NCI-H510A treated with DMSO at 0.1 percent for 48 hours (cell line): ENCODE results near the gene ANKRD11.
"Not testable (repeated sequence)": the region's sequence is repeated elsewhere in the genome, so short reads cannot be mapped to it uniquely, and the experiment has no call there.

ENCODE experiments used
- DNase-seq: peaks from one replicate; lab custom pipeline; 2025; lab: John Stamatoyannopoulos, UW

Gene ANKRD11

DNA sequence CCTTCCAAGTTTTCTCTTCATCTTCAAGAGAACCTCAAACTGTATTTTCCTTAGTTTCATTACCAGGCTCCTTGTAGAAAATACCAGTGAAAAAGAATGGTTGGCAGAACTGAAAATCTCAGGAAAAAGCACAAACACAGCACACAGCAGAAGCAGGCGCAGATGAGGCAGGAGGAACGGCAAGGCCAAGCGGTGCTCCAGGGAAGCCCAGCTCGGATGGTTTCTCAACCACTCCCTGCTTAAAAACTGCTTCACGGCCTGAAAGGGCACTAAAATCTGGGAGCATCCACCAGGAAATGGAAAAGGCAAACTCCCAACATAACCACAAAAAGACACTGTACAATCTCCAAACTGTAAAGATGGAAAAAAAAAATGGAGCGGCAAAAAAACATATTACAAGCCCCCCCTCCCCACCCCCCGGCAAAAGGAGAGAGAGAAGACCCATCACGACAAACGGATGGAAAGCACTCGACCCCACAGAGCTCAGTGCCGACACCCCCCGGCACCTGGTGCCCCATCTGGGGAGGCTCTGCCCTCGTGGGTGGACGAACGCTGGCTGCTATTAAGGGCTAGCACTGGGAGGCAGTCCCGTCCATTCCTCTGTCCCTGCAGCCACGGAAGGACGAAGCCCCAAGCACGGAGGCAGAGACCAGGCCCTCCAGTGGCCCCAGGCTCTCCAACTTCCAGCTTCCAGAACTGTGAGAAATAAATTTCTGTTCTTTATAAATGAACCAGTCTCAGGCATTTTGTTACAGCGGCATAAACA lies 145.3 kb downstream of the ANKRD11 start:
- no peak for DNase-seq

- no peak for DNase-seq
Observed at GRCh38 chr16:89344458-89344834, 145.9 kb downstream of the ANKRD11 start.

- no peak for DNase-seq
Observed at GRCh38 chr16:89343501-89344457, 146.6 kb downstream of the ANKRD11 start.

DNA sequence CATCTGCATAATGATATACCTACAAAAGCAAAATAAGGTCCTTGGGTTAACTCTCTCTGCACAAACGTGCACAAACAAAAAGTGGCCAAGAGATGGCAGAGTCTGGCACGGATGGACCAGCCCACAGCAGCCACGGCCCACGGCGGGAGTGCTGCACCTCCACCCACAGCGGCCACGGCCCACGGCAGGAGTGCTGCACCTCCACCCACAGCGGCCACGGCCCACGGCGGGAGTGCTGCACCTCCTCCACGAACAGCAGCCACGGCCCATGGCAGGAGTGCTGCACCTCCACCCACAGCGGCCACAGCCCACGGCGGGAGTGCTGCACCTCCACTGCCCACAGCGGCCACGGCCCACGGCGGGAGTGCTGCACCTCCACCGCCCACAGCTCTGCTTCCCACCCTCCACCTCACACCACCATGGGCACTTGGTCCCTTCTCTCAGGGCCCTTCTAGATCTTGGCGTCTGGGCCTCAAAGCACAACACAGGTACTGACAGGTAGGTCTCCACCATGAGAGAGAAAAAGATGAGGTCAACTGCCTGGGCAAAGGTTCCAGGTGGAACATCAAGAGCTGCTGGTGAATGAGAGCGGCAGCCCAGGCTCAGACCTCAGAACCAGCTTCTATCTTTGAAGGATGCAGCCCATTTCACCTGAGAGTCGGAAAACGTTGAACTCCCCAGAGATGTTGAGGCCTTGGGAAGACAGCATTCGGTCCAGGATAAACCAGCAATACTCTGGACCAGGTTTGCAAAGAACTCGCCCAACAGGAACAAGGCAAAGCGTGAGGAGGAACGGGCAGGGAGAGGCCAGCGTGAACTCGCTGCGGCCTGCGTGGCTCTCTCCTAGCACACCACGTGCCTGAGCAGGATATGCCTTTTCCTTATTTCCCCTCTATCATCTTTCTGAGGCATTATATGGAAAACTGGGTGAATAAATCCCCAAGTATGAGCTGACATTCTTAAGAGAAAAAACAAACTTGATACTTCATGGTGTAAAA lies 148.4 kb downstream of the ANKRD11 start:
- DNase-seq: no peak

GRCh38 chr16:89341279-89341678 lies 149.1 kb downstream of the ANKRD11 start:
- no peak for DNase-seq

- no peak for DNase-seq
Observed at GRCh38 chr16:89338863-89339262, 151.5 kb downstream of the ANKRD11 start.

DNA sequence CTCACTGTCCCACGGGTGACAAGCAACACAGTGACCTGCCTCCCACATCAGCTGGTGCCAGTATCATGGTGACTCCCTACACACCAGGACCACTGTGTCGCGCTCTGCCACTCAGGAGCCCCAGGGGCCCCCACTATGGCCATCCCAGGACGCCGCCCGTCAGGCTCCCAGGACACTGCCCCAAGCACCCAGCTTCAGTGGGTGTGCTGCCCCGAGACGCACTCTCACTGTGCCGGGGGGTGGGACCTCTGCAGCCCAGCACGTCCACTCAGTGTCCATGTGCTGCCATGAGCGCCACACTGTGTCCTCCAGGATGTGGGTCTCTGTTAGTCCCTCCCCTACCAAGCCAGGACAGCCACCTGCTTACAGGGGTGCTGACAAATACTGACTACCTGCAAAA lies 152.4 kb downstream of the ANKRD11 start:
- DNase-seq: no peak

DNA sequence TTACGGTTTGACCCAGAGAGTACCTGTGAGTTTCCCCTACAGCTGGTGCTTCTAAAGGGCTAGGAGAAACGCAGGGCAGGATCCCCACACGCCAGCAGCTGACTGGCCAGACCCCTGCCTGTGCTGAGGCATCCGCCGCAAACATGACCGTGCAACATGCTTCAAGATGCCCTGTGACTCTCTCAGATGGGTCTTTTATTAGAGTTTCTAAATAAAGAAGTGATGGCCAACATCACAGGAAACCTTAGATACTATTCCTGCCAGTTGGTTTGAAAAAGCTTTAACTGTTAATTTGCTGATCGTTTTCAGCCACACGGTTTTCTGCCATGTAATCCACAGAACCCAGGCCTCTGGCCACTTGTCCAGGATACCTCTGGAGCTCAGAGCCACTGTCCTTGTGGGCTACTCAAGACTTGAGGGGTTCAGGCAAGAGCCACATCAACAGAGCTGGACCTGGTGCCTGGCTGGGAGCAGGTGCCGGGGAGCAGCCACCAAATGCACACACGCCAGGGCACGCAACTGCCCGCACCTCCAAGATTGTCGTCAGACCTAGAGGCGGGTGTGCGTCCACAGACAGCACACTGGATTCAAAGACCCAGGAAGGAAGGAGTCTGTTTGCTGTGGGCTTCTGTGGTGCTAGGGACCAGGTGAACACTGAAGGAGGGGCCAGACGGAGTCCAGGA lies 154.4 kb downstream of the ANKRD11 start:
- no peak for DNase-seq

- DNase-seq: no peak
Observed at GRCh38 chr16:89334988-89335802, 155.2 kb downstream of the ANKRD11 start.

DNA sequence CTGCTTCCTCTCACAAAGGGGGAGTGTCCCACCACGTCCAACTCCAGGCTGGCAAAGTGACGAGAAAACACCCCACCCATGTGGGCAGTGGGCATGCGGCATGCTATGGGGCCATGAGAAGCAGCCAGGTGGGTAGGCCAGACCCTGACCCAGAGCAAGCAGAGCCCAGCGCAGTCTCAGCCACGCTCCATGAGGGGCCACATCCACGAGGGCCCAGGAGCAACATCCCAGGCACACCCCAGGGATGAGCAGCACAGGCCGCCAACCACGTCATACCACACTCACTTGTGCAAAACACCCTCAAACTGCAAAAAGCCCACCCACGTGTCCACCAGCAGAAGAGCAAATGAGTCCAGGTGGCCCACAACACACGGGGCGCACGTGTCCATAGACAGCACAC lies 155.9 kb downstream of the ANKRD11 start:
- DNase-seq: no peak

DNA sequence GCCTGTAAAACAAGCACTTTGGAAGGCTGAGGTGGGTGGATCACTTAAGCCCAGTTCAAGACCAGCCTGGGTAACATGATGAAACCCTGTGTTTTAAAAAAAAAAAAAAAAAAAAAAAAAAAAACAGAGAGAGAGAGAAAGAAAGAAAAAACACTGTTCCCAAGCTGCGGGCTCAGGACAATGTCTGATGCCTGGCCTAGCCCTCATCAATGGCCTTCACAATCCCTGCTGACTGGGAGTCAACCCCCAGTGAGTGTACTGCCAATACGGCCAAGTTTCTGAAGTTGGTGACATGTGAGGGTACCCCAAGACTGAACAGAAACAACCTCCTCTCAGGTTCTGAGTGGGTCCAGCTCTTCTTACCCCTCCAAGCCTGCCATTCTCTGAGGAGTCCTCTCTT lies 156.3 kb downstream of the ANKRD11 start:
- DNase-seq: no peak

DNA sequence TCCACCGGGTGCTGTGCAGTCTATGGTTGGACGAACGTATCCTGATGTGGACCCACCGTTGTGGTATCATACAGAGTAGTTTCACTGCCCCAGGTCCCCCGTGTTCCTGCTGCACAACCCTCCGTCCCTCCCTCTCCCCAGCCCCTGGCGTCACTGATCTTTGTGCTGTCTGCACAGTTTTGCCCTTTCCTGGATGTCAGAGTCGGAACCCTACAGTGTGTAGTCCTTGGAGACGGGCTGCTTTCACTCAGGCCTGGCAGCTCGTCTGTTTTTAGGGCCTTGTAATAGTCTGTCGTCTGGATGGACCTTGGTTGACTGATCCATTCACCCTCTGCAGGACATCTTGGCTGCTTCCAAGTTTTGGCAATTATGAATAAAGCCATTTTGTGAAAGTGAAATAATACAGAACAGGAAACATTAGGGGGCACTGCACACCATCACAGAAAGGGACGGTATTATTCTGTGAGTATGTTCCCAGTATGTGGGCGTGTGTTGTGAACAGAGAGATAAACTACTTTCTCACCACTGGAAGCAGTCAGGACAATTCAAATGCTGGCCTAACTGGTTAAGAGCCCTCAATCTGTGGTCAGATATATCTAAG lies 156.9 kb downstream of the ANKRD11 start:
- DNase-seq: not testable (repeated sequence)

DNA sequence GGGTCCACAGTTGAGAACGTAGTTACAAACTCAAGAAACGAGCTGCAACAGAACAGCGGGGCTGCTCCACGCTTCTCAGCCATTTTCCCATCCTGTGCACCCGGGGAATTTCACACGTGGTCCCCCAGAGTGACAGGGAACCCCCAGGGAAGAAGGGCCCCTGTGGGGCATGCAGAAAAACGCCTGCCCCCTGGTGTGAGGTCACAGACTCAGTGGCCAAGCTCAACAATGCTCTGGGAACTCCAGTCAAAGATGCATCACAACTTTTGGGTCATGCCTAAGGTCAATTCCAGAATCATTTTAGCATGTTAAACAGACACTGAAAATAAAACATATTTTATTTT lies 157.5 kb downstream of the ANKRD11 start:
- DNase-seq: no peak

GRCh38 chr16:89332243-89332901 lies 158.0 kb downstream of the ANKRD11 start:
- DNase-seq: no peak

DNA sequence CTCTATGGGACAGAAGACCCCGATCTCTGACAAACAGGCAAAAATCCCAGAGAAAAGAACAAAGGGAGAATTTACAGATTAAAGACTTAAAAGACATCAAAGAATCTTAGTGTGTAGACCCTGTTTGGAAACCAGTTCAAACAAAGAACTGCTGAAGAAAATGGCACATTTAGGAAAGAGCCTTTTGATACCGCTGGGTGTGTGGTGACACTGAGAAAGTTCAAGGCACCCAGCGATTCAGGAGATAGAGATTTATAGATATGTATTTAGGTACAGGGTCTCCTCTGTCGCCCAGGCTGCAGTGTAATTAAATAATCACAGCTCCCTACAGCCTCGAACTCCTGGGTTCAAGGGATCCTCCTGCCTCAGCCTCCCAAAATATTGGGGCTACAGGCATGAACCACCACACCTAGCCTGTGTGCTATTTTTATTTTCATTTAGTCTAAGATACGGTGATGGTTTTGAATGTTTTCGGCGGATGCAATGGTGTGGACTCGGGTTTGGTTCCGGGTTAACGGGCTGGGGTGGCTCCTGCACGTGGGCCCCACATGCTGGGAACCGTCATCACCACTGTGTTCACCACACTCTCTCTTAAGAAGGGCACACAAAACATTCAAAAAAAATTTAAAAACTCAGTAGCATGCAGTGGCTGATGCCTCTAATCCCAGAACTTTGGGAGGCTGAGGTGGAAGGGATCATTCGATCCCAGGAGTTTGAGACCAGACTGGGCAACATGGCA lies 158.8 kb downstream of the ANKRD11 start:
- DNase-seq: no peak

DNA sequence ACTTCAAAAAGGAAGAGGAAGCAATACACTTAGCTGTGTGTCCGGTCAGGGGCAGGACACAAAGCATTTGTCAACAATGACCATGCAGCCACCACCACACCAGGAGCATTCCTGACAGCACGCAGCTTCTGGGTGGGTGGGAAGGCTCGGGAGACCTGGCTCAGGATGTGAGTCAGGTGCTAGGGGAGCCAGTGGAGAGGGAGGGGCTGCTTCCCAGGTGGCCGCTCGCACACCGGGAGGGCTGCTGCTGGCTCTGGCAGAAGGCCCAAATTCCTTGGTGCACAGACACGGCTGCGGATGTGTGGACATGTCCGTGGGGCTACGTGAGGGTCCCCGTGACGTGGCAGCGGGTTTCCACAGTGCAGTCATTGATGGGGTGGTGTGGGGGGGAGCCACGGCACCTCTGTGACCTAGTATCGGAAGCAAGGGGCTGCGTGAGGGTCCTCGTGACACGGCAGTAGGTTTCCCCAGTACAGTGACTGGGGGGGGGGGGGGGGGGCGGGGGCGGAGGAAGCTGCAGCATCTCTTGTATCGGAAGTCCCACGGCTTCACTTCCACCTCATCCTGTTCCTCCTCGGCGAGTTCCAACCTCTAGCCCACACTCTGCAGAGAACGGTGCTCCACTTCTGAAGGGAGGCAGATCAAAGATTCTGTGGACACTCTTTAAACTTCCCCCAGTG lies 160.0 kb downstream of the ANKRD11 start:
- peak; percentile 10 for DNase-seq

GRCh38 chr16:89329830-89330176 lies 160.6 kb downstream of the ANKRD11 start:
- DNase-seq: not testable (repeated sequence)
